KG1 (cell line): Measurements from ENCODE around the gene ZBTB42.

Experiments used
- DNase-seq: peaks from one replicate; lab custom pipeline; 2025; lab: John Stamatoyannopoulos, UW

Gene ZBTB42

GRCh38 chr14:104800771-104801519 lies at the start of gene ZBTB42:
TSS of gene ZBTB42 (plus strand) at chr14:104801101. CDS start at chr14:104801198, 97 bp downstream.
- DNase-seq, result no peak

GRCh38 chr14:104751539-104752422 lies 49.1 kb upstream of the ZBTB42 start:
- DNase-seq, result no peak

- DNase-seq, result no peak
Observed at GRCh38 chr14:104752423-104752734, 48.5 kb upstream of the ZBTB42 start.

GRCh38 chr14:104752735-104753527 lies 48.0 kb upstream of the ZBTB42 start, which contains the start of gene SIVA1:
TSS of gene SIVA1 (plus strand) at chr14:104753147. CDS start at chr14:104753202, 55 bp downstream.
- DNase-seq, result peak; percentile 100

- DNase-seq, result no peak
Observed at GRCh38 chr14:104753528-104754212, 47.2 kb upstream of the ZBTB42 start.

GRCh38 chr14:104754213-104754851 lies 46.6 kb upstream of the ZBTB42 start:
- no peak for DNase-seq

- DNase-seq, result no peak
Observed at GRCh38 chr14:104755621-104756020, 45.3 kb upstream of the ZBTB42 start.

- DNase-seq, result no peak
Observed at GRCh38 chr14:104756477-104757237, 44.2 kb upstream of the ZBTB42 start.

GRCh38 chr14:104757238-104757585 lies 43.7 kb upstream of the ZBTB42 start:
- DNase-seq, result no peak

GRCh38 chr14:104757681-104758392 lies 43.1 kb upstream of the ZBTB42 start:
- DNase-seq, result no peak

GRCh38 chr14:104758981-104759969 lies 41.6 kb upstream of the ZBTB42 start:
- DNase-seq, result no peak

GRCh38 chr14:104765517-104765916 lies 35.4 kb upstream of the ZBTB42 start:
- no peak for DNase-seq

GRCh38 chr14:104766256-104766862 lies 34.5 kb upstream of the ZBTB42 start:
- no peak for DNase-seq

- DNase-seq, result no peak
Observed at GRCh38 chr14:104766863-104767633, 33.9 kb upstream of the ZBTB42 start.

- no peak for DNase-seq
Observed at GRCh38 chr14:104767634-104767918, 33.3 kb upstream of the ZBTB42 start.

GRCh38 chr14:104768437-104769323 lies 32.2 kb upstream of the ZBTB42 start:
- peak; percentile 85 for DNase-seq
